Subcutaneous abdominal adipose tissue (tissue), 5 donors: ENCODE measurements around the gene PFDN2.

ENCODE experiments used
- H3K27ac ChIP-seq: one replicate; pipeline ENCODE4 v1.7.0; 2013; ENCODE audit warnings: low read depth, mild to moderate bottlenecking, inconsistent platforms, low read length, moderate library complexity
- H3K27me3 ChIP-seq, 5 donors: one replicate each; pipeline ENCODE4 v1.7.0; 2013; ENCODE audit warnings: low read length in 5 of 5, inconsistent platforms in 1 of 5; ENCODE audit not compliant: control insufficient read depth in 5 of 5, insufficient read depth in 4 of 5
- H3K36me3 ChIP-seq, 5 donors: one replicate each; pipeline ENCODE4 v1.7.0; 2013; ENCODE audit warnings: low read length in 5 of 5; ENCODE audit not compliant: control insufficient read depth in 5 of 5, insufficient read depth in 5 of 5
- H3K4me1 ChIP-seq, 5 donors: one replicate each; pipeline ENCODE4 v1.7.0; 2013; ENCODE audit warnings: low read length in 5 of 5, mild to moderate bottlenecking in 3 of 5, moderate library complexity in 1 of 5; ENCODE audit not compliant: control insufficient read depth in 5 of 5, insufficient read depth in 5 of 5
- H3K4me3 ChIP-seq, 5 donors: one replicate each; pipeline ENCODE4 v1.7.0; 2013; ENCODE audit warnings: low read length in 5 of 5, low read depth in 1 of 5
- H3K9ac ChIP-seq, 5 donors: one replicate each; pipeline ENCODE4 v1.7.0; 2013; ENCODE audit warnings: low read length in 5 of 5, mild to moderate bottlenecking in 4 of 5, moderate library complexity in 3 of 5
- H3K9me3 ChIP-seq, 5 donors: one replicate each; pipeline ENCODE4 v1.7.0; 2013; ENCODE audit warnings: low read length in 5 of 5; ENCODE audit not compliant: control insufficient read depth in 5 of 5
- donor health status: healthy.
- donor health status: healthy.
- donor health status: healthy.
- donor health status: healthy.
- donor health status: healthy.

The PFDN2 gene

GRCh38 chr1:161083748-161084596 lies 33.9 kb downstream of the PFDN2 start:
- Histone ChIP-seq H3K4me3 (no peak overlapping the region), H3K27ac (no peak overlapping the region), H3K27me3 (peaks cover 0 to 3% (median 0%) of the 10 kb centered on the region in 5 donors), H3K9me3 (no peaks in the 10 kb centered on the region), H3K36me3 (no peaks in the 10 kb centered on the region), H3K9ac (no peak overlapping the region), H3K4me1 (peaks cover 0 to 10% (median 0%) of the 10 kb centered on the region in 5 donors)

GRCh38 chr1:161082996-161083747 lies 34.7 kb downstream of the PFDN2 start:
- no peaks in the 10 kb centered on the region for H3K9me3 ChIP-seq
- H3K9ac ChIP-seq = no peak overlapping the region
- peaks cover 0 to 6% (median 0%) of the 10 kb centered on the region in 5 donors for H3K4me1 ChIP-seq
- no peak overlapping the region for H3K27ac ChIP-seq
- H3K36me3 ChIP-seq = no peaks in the 10 kb centered on the region
- no peak overlapping the region for H3K4me3 ChIP-seq
- H3K27me3 ChIP-seq = peaks cover 0 to 3% (median 0%) of the 10 kb centered on the region in 5 donors

GRCh38 chr1:161082483-161082882 lies 35.4 kb downstream of the PFDN2 start:
- H3K36me3 ChIP-seq = no peaks in the 10 kb centered on the region
- H3K9me3 ChIP-seq = no peaks in the 10 kb centered on the region
- H3K27ac ChIP-seq = no peak overlapping the region
- H3K9ac ChIP-seq = no peak overlapping the region
- H3K4me1 ChIP-seq = peaks cover 0 to 6% (median 0%) of the 10 kb centered on the region in 5 donors
- peaks cover 0 to 3% (median 0%) of the 10 kb centered on the region in 5 donors for H3K27me3 ChIP-seq
- no peak overlapping the region for H3K4me3 ChIP-seq

- Histone ChIP-seq H3K27me3 (peaks cover 0 to 3% (median 0%) of the 10 kb centered on the region in 5 donors), H3K4me3 (no peak overlapping the region)
These were observed 36.3 kb downstream of the PFDN2 start for GRCh38 chr1:161081519-161081918.

GRCh38 chr1:161080441-161081405 lies 37.1 kb downstream of the PFDN2 start:
- Histone ChIP-seq H3K36me3 (no peaks in the 10 kb centered on the region), H3K27me3 (peaks cover 0 to 3% (median 0%) of the 10 kb centered on the region in 5 donors), H3K4me1 (peaks cover 0 to 6% (median 0%) of the 10 kb centered on the region in 5 donors), H3K27ac (no peak overlapping the region), H3K9ac (no peak overlapping the region), H3K4me3 (no peak overlapping the region), H3K9me3 (no peaks in the 10 kb centered on the region)

More at GRCh38 chr1:161081519-161081918, 36.3 kb downstream of the PFDN2 start:
- Histone ChIP-seq H3K27ac (no peak overlapping the region), H3K9ac (no peak overlapping the region), H3K4me1 (peaks cover 0 to 6% (median 0%) of the 10 kb centered on the region in 5 donors), H3K36me3 (no peaks in the 10 kb centered on the region), H3K9me3 (no peaks in the 10 kb centered on the region)

GRCh38 chr1:161079436-161080110 lies 38.3 kb downstream of the PFDN2 start:
- H3K27ac ChIP-seq = no peak overlapping the region
- no peak overlapping the region for H3K9ac ChIP-seq
- H3K4me3 ChIP-seq = no peak overlapping the region
- H3K27me3 ChIP-seq = peaks cover 0 to 3% (median 0%) of the 10 kb centered on the region in 5 donors
- H3K4me1 ChIP-seq = peaks cover 0 to 6% (median 0%) of the 10 kb centered on the region in 5 donors
- H3K36me3 ChIP-seq = no peaks in the 10 kb centered on the region
- H3K9me3 ChIP-seq = no peaks in the 10 kb centered on the region

- H3K4me3 ChIP-seq = no peak overlapping the region
- peaks cover 0 to 3% (median 0%) of the 10 kb centered on the region in 5 donors for H3K27me3 ChIP-seq
- H3K4me1 ChIP-seq = no peaks in the 10 kb centered on the region
- H3K27ac ChIP-seq = no peak overlapping the region
- no peak overlapping the region for H3K9ac ChIP-seq
- H3K9me3 ChIP-seq = no peaks in the 10 kb centered on the region
- H3K36me3 ChIP-seq = no peaks in the 10 kb centered on the region
These were observed 40.4 kb downstream of the PFDN2 start for GRCh38 chr1:161077426-161077825.

GRCh38 chr1:161076410-161076809 lies 41.4 kb downstream of the PFDN2 start:
- Histone ChIP-seq H3K9ac (no peak overlapping the region), H3K9me3 (no peaks in the 10 kb centered on the region), H3K27me3 (peaks cover 0 to 3% (median 0%) of the 10 kb centered on the region in 5 donors), H3K27ac (no peak overlapping the region), H3K36me3 (no peaks in the 10 kb centered on the region), H3K4me1 (peaks cover 0 to 4% (median 2%) of the 10 kb centered on the region in 5 donors), H3K4me3 (no peak overlapping the region)
